NOMO-1 (cell line): ENCODE results near the gene POMT2.

ENCODE experiments used
- DNase-seq, 2 experiments: peaks; one replicate each; lab custom pipeline; 2025; ENCODE audit not compliant: unreplicated experiment in 2 of 2; lab: John Stamatoyannopoulos, UW

POMT2 gene

GRCh38 chr14:77270361-77271112, 50.1 kb downstream of the POMT2 start:
- no peak for DNase-seq

DNA sequence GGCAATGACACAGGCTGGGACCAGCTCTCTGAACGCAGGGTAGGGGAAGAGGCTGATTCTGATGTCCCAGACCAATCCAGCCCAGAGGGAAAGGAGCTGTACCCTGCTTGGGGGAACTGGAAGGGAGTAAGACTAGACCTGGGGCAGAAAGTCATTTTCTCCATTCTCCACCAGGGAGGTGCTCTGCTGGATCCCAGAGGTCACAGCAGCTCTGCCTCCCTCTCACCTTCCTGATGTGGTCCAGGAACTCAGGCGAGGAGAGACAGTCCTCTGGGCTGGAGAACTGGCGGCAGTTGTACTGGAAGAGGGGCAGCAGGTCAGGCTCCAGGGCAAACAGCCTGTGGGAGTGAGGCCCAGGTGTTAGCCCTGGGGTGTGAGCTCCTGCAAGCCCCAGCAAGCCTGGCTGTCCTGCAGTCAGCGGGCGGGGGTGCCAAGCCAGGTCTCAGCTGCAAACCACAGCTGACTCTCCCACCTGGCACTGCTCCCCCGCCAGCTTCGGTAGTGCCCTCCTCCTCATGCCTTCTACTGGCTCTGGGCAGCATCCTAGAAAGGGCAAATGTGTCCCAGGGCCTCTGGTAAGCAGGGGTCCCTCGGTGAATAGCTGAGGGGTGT, 51.6 kb downstream of the POMT2 start:
- DNase-seq = no peak

- no peak for DNase-seq
These were observed 52.6 kb downstream of the POMT2 start for GRCh38 chr14:77267937-77268699.

GRCh38 chr14:77266336-77266735, 54.3 kb downstream of the POMT2 start:
- DNase-seq = no peak

- DNase-seq = no peak
These were observed 54.9 kb downstream of the POMT2 start for GRCh38 chr14:77265561-77266335.

GRCh38 chr14:77265187-77265515, 55.5 kb downstream of the POMT2 start:
- DNase-seq = no peak

DNA sequence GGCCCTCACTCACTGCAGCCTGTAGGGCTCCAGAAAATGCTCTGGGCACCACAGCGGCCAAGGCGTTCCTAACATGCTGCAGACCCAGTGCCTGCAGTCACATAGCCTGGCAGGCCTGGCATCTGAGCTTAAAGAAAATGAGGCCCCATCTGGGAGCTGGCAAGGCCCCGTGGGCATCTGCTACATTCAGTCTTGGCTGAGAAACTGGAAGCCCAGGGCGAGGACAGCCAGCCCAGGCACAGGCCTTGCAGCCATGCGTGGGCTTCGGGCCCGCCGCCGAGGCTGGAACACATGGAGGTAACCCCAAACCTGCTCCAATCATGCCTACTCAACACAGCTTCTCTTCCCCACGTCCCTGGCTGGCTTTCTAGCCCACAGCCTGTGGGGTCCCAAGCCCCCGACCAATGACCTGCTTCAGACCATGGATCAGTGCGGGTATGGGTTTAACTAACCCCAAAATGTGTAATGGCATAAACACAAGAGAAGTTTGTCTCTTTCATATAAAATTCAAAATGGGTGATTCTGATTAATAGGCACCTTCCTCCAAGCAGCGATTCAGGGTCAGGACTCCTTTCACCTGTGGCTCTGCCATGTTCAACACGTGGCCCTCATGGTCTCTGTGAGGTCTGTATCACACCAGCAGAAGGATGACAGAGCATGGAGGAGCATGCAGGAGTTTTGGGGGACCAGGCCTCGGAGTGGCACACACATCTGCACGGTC, 56.1 kb downstream of the POMT2 start:
- DNase-seq = no peak

- DNase-seq = peak; percentile 8 to 29
These were observed 60.1 kb downstream of the POMT2 start for GRCh38 chr14:77260631-77261030.

GRCh38 chr14:77260199-77260598, 60.5 kb downstream of the POMT2 start:
- DNase-seq = no peak

GRCh38 chr14:77259025-77259715, 61.5 kb downstream of the POMT2 start:
- no peak for DNase-seq

DNA sequence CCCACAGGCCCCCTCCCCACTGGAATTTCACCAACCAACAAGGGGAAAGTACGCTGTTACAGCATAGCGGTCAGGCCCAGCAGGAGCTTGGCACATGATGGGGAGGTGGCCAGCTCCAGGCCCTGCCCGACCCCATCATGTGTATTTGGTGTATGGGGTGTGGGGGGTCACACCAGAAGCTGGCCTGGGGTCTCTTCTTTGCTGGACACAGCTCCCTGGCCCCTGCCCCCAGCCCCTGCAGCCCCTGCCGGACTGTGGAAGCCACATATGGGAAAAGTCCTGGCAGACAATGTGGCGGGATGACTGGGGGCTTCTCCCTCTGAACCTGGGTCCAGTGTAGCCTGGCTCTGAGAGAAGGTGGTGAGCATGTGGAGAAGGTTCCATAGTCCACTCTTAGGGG, 62.1 kb downstream of the POMT2 start:
- DNase-seq = no peak

GRCh38 chr14:77257700-77258099, 63.0 kb downstream of the POMT2 start:
- no peak for DNase-seq

GRCh38 chr14:77256694-77257093, 64.0 kb downstream of the POMT2 start:
- DNase-seq = no peak

DNA sequence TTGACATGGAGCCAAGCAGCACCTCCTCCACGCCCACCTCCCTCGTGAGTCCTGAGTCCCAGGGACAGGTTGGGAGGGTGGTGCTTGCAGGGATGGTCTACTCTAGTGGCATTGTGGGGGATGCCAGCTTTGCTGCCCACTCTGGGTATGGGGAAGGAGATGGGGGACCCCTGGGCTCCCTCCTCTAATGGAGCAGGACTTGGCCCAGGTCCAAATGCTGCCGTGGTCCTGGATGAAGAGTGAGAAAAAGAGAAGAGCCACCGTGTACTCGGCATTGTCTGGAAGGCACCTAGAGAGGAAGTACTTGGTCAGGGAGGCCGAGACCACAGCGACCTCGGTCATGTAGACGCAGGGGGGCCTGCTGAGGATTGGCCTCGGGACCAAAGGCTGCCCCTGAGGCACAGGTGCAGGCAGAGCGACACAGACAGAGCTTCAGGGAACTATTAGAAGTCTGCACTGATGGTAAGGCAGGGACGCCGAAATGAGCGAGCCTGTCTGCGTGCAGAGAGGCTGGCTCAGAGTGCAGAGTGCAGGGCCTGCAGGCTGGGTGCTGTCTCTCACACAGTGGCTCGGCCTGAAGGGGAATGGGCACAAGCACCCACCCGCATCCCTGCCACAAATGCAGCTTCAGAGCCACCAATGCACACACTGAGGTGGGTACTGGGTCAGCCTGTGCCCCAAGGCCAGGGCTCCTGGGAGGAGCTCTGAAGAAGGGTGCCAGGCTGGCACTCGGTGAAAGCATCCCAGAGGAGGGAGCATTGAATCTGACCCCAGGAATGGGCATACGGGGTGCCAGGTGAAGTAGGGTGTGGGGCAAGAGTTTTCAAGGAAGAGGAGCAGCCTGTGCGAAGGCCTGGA, 67.1 kb downstream of the POMT2 start:
- no peak for DNase-seq

- no peak for DNase-seq
These were observed 68.8 kb downstream of the POMT2 start for GRCh38 chr14:77251870-77252269.

DNA sequence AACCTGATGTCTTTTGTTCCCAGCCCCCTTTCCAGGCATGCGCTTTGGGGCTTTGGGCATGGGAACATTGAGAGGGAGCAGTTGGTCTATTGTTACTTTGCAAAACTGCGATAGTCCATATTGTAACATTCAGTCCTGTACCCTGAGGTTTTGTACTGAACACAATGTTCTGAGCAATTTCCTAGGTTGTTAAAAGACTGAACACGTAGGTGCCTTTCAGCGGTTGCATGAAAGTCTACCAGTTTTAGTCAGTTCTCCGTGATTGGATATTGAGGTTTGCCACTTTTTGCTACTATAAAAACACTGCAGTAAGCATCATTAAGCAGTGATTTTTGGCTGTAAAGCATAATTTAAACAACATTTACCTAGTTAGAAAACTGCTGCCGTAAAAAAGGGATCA, 69.8 kb downstream of the POMT2 start:
- no peak for DNase-seq

DNA sequence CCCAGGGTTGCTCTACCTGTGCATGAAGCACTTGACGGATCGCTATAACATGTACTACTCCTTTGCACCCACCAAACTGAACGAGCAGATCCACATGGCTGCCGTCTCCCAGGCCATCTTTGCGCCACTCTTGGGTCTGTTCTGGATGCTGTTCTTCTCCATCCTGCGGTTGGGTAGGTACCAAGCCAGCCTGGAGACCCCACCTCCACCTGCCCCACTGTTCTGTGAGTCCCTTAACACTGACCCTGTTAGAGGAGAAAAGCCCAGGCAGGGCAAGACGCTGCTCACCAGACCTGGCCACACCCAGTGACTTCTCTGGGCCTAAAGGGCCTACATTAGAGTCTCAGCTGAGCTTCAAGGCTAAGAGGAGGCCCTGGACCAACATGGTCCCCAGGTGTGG, 71.4 kb downstream of the POMT2 start:
- DNase-seq = no peak

- no peak for DNase-seq
These were observed 72.0 kb downstream of the POMT2 start for GRCh38 chr14:77248666-77249065.

GRCh38 chr14:77246784-77247183, 73.9 kb downstream of the POMT2 start:
- no peak for DNase-seq
